Muscle of back (tissue), 11 donors: Measurements from ENCODE around the gene TMIGD2. TPM values are rescaled to one million over a fixed set of nuclear protein-coding genes. Genes with fewer than 3 reads are reported as not detected.

ENCODE experiments used
- DNase-seq, 3 donors: peaks; one replicate each; pipeline versions ENCODE4 v3.0.0 to v3.0.0-alpha.2; 2013
- polyA plus RNA-seq, 10 donors: library from polyadenylated mRNA; unstranded; fragments of 120-200 nt; gene quantifications; one replicate each; pipeline ENCODE4 v1.2.1, GENCODE V29; 2013; ENCODE audit not compliant: insufficient read length in 10 of 10

TMIGD2 gene
- polyA plus RNA-seq, 10 donors, result 0.28 to 1.3 (median 0.44) TPM

DNA sequence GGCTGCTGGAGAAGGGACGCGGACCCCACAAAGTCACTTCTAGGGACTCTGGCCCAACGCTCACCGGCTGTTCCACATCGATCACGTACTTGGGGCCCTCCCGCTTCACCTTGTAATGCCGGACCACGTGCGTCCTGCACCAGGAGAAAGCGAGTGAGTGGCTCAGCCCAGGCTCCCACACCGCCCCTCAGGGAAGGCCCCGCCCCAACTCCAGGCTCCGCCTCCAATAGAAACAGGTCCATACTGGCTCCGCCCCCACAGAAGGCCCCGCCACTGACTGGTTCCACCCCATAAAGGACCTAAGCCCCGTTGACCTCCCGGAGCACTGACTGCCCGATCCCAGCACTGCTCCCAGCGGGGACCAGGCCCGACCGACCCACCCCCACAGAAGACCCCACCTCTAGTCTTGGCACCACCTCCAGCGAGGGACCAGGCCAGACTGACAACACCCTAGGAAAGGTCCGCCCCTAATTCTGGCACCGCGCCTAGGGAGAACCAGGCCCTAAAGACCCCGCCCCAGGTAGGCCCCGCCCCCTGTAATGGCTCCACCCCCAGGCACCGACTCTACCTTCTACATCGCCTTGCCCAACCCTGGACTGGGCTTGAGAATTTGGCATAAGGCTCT lies 25.2 kb upstream of the TMIGD2 start:
- peak; percentile 30 to 71 (median 34) for DNase-seq

DNA sequence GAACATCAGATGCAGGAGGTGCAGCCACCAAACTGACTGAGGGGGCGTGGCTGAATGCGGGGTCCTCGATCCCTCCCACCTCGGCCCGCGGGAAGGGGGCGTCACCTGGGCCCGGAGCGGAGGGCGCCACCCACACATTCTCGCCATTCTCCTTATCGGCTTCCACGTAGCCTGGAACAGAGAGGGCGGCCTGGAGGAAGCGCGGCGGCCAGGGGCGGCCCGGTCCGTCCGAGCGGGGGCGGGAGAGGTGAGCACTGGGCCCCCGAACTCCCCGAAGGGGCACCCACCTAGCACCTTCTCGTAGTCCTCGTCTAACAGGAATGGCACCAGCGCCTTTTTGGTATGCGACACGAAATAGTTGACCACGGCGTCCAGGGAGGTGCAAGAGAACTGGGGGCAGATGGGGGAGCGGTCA lies 24.7 kb upstream of the TMIGD2 start:
- no peak for DNase-seq

DNA sequence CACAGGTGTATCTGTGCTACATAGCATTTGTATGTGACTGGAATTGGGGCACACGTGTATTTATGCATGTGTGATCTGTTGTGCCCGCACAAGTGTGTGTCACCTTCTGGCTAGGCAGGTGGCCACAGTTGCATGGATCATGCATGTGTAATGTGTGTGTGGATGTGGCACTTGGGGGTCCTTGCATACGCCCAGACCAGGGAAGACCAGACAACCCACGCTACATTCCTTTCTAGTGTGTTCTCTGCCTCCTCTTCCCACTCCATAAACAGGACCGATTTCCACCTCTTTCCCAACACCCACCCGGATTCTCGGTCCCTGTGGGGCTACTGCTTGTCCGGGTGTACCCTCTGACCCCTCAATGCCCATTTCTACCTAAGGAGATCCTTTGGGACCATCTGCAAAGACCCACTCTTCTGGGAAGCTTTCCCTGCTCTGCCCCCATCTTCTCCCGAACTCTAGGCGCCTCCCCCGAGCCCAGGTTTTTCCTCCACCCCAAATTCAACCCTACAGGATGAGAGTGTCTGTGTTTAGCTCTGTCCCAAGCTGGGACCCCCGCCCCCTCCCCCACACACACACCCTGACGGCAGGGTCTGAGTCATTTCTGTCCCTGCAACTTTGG lies 24.1 kb upstream of the TMIGD2 start:
- no peak for DNase-seq

DNA sequence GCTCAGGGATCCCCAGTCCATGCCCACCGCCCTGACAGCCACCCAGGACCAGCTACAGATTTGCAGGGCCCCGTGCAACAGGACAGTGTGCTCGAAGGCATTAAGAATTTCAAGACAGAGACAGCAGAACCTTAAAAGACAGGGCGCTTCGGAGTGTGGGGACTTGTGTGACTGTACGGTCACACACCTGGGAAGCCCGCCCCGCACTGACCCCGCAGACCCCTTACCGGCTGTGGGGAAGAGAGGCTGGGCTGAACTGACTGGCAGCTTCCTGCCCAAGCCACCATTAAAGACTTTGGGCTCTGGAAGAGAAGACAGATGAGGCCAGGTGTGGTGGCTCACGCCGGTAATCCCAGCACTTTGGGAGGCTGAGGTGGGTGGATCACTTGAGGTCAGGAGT lies 22.0 kb upstream of the TMIGD2 start:
- no peak for DNase-seq

DNA sequence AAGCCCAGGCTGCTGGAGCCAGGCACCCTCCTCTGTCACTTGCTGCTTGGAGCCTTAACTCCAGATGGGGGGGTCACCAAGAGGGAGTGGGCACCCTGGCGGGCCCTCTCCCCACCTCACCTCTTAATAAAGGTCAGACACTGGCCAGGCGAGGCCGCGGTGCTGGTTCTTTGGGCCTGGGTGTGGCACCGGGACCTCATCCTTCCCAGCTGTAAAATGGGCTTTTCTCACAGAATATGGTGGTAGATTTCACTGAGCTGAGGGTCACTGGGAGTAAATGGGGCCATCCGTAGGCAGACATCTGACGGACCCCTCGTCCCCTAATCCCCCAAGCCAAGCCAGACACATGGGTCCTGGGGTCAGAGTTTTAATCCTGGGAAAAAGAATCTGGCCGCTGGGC lies 21.5 kb upstream of the TMIGD2 start:
- DNase-seq, result no peak

DNA sequence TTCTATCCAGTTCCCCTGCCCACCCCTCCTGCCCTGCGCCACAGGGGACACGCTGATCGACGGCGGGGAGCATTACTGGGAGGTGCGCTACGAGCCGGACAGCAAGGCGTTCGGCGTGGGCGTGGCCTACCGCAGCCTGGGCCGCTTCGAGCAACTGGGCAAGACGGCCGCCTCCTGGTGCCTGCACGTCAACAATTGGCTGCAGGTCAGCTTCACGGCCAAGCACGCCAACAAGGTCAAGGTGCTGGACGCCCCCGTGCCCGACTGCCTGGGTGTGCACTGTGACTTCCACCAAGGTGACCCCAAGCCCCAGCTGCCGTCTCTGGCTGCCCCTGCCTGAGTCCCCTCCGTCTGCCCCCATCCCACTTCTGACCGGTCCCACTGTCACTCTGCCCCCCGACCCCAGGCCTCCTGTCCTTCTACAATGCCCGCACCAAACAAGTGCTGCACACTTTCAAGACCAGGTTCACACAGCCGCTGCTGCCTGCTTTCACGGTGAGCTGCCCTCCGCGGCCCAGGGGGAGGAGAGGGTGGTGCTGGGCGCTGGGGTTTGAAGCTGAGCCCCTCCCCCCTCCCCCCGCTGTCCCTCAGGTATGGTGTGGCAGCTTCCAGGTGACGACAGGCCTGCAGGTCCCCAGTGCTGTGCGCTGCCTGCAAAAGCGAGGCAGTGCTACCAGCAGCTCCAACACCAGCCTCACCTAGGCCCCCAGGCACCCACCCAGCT lies 20.9 kb upstream of the TMIGD2 start:
- DNase-seq, result no peak

DNA sequence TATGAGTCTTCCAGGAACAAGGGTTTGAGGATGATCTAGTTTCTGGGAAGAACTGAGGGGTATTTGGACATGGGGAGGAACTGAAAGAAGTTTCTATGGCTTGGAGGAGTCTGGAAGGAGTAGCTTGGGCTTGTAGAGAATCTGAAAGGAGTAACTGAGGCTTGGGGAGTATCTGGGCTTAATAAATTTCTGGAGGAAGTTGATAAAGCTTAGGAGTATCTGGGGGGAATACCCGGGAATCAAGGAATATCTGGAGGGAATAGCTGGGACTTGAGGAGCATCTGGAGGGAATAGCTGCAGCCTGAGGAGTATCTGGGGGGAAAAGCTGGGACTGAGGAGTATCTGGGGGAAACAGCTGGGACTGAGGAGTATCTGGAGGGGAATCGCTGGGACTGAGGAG lies 18.2 kb upstream of the TMIGD2 start:
- no peak for DNase-seq

DNA sequence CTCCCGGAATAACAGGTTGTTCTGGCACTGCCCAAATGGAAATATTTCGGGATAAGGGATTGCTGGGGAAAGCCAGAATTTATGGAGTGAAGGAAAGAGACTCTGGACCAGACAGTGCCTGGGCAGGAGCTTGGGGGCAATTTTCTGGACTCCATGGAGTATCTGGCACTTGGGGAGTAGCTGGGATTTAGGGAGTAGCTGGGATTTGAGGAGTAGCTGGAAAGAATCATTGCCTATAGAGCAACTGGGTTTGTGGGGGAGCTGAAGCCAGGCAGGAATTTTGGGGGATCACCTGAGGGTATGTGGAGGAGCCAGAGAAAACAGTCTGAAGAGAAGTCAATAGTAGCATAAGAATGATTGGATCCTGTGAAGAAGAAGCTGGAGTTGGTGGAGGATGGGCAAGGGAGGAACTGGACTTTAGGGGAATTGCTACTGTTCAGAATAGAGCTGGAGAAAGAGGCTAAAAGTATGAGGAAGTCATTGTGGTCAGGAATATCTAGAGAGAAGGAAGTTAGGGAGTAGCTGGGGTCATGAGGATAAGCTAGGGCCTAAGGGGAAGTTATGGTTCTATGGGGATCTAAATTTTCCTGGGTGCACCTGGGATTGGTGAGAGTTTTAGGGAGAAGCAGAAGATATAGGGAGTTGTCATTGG lies 17.0 kb upstream of the TMIGD2 start:
- no peak for DNase-seq

DNA sequence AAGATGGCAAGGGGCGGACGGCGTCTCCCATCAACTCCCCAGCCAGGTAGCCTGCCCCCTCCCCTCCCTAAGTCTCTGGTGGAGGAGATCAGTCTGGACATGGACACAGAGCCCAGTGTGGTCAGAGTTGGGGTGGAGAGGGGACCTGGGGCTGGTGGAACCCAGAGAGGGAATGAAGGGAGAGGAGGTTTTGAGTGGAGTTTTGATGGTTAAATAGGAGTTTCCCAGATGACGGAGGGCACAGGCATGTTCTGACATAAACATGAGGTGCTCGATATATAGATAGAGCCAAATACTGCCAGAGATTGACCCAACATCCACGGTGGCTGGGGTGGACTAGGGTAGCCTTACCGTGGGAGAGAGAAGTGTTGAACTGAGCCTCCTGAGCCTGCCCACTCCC lies 16.3 kb upstream of the TMIGD2 start:
- no peak for DNase-seq

DNA sequence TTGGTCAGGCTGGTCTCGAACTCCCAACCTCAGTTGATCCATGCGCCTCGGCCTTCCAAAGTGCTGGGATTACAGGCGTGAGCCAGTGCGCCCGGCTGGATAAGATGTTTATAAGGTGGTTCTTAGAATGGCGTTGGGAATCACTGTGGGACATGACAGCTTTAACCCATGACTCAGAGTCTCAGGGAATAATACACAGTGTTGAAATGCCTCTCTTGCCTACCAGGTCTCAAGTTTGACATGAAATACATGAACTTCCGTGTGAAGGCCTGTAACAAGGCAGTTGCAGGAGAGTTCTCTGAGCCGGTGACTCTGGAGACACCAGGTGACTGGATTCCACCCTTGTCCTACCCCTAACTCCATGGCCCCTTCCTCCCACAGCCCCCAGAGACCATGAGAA lies 14.8 kb upstream of the TMIGD2 start:
- no peak for DNase-seq

DNA sequence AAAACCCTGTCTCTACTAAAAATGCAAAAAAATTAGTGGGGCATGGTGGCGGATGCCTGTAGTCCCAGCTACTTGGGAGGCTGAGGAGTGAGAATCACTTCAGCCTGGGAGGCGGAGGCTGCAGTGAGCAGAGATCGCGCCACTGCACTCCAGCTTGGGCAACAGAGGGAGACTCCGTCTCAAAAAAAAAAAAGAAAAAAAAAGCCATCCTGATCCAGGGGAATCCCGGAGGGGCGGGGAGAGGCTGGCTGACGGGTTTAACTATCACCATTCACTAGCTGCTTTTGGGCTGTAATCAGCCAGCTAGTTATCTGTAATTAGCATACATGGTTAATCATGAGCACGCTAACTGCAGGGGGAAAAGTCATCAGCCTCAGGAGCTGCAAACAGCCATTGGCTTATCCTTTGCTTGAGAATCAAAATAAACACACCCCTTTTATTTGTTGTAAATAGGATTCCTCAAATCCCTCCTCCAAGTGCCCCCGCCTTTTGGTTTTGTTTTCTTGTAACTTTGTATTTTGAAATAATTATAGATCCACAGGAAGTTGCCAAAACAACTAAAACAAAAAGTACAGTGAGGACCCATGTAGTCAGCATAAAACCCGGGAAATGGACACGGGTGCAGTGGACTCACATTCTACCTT lies 11.8 kb upstream of the TMIGD2 start:
- no peak for DNase-seq

DNA sequence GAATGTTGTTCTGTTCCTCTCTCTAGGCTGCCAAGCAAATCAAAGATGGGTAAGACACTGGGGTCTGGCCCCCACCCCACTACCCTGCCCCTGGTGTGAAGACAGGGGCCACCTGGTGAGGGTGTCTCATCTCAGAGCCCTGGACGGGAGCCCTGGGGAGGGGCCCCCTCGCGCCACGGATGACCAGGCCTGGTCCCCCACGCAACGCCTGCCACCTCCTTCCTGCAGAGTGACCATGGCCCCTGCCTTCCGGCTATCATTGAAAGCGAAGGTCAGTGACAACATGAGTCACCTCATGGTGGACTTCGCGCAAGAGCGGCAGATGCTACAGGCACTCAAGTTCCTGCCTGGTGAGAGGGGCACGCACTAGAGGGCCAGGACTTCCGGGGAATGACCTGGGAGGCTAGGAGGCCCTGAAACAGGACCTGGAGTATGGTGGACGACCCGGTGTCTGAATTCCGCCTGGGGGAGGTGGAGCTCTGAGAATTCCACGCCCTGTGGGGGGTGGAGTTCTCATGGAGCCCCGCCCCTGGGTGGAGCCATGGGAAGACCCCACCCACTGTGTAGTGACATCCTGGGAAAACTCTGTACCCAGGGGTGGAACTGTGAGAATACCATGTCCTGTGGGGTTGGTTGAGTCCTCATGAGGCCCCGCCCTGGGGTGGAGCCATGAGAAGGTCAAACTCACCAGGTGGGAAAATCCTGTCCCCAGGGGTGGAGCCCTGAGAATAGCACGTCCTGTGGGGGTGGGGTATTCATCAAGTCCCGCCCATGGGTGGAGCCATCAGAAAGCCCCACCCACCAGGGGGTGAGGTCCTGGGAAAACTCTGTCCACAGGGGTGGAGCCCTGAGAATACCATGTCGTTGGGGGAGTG lies 8.3 kb upstream of the TMIGD2 start:
- DNase-seq, result no peak

DNA sequence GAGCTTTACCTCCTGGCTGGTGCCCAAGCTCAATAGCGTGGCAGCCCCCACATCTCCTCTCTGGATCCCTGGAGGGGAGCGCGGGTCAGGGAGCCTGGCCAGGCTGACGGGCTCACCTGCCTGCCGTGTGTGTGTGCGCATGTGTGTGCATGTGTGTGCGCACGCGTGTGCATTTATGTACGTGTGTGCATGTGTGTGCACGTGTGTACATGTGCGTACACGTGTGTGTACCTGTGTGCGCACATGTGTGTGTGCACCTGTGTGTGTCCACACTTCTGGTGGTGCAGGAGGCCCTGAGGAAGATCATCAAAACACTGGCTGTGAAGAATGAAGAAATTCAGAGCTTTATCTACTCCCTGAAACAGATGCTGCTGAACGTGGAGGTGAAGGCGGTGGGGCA lies 3.5 kb upstream of the TMIGD2 start:
- no peak for DNase-seq

DNA sequence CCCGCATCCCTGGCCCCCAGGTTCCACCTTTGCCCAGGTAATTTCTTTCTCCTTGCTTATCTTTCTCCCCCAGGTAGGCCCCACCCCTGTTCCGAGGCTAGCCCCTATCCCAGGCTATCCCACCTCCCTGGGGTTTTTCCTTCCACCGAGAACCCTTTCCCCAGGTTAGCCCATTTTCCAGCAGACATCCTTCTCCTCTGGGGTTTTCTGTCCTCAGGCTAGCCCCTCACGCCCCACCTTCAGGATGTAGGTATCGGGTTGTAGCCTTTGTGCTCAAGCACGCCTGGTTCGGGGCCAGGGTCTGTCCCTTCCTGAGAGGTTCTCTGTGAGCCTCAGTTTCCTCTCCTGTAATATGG lies 3.0 kb upstream of the TMIGD2 start:
- no peak for DNase-seq

DNA sequence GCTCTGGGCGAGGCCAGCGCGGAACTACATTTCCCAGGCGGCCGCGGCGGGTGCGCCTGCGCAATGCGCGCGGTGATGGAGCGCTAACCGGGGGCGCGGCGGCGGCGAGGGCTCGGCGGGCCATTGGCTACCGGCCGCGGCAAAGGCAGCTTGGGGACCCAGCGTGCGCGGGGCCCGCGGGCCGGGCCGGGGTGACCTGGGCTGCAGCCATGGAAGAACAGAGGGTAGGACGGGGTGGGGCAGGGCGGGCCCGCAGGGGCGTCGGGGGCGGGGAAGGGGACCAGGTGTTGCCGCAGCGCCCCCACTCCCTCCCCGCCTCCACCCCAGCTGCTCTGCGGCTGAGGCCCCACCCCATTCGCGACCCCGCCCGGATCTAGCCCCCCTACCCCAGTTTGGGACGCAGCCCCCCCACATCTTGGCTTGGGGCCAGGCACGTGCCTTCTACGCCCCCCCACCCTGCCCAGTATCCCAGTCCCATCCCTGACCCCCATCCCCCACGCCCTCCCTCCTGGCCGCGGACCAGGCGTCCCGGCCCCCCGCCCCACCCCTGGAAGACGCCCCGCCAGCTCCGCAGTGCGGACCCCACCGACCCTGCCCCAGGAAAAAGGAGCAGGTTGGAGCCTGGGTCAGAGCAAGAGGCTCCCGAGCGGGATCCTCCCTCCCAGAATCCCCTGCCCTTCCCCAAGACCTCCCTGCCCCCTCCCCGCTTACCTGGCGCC lies 2.5 kb upstream of the TMIGD2 start, which contains the start of gene FSD1:
Gene FSD1 (plus strand): TSS at position 61 of the 719 bp plus-strand sequence. CDS start 149 bp downstream, at position 210.
- DNase-seq, result peak; percentile 25 to 54 (median 32)

DNA sequence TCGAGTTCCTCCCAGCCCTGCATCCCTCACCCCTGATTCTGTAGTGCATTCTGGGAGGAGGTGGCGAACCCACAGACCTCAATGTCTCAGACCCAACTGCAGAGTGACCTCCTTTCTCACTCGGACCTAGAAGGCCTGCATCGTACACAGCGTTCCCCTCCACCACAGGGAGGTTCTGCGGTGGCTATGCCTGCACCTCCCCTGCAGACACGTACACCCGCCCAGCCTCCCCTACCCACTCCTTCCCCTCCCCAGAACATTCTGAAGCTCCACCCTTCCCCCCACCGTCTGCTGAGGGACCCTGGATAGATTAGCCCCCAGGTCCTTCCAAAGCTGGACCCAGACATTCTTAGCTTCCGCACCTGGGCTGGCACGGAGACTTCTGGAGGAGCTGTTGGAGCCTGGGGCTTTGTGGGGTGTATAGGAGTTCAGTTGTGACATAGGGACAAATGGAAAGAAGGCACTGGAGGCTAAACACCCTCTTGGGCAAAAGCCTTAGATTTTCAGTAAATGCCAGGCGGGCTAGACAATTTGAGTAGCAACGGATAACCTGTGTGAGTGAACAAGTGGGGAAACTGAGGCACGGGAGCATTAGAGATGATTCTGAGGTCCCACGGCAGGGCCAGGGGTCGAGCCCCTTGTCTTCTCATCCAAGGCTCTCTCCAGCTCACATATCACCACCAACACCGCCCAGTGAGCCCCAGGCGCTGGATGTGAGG lies 1.8 kb upstream of the TMIGD2 start:
- no peak for DNase-seq

DNA sequence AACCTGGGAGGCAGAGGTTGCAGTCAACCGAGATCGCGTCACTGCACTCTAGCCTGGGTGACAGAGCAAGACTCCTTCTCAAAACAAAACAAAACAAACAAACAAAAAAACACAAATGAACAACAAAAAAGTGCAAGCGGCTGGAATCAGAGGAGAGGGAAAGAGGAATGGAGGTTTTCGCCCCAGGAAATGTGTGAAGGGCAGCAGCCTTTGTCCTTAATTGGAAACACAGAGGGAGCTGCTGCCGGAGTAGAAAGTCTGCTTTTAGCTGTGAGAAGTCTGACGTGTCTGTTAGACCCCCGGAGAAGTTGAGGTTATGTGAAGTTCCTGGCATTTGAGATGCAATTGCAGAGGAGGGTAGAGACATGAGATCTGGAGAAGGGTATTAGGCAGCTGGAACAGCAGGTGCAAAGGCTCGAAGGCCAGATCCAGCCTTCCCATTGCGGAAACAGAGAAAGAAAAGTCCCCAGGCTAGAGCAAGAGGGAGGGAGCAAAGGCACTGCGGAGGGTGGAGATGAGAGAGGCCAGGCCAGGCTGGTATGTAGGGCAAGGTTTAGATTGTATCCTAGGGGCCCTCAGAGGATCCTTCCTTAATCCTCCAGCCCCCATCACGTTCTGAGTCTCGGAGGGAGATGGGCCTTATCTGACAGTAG lies 473 bp downstream of the TMIGD2 start:
- DNase-seq, result peak in 1 of 3 donors; percentile 27

DNA sequence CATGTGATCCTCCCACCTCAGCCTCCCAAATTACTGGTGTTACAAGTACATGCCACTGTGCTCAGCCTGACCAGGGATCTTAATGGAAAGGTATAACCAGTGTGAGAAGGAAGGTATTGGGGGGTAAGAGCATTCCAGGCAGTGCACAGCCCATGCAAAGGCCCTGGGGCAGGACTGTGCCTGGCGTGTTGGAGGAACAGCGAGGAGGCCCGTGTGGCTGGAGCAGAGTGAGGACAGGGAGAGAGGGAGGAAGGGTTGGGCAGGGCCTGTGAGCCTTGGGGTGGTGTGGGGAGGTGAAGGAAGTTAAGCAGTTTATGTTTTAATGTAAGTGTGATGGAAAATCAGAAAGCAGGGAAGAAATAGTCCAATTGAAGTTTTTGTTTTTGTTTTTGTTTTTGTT lies 1.6 kb downstream of the TMIGD2 start:
- no peak for DNase-seq
